Neuronal stem cell (in vitro differentiated cells): ENCODE results near the gene LPGAT1.

Experiments used
- DNase-seq: peaks from one replicate; pipeline ENCODE4 v3.0.0-alpha.2; 2013; ENCODE audit warnings: low spot score
- H2AFZ ChIP-seq: one replicate; pipeline ENCODE4 v1.6.1; 2013; ENCODE audit warnings: mild to moderate bottlenecking, low read length, inconsistent platforms
- H2AK5ac ChIP-seq: 2 replicates; pipeline ENCODE4 v1.6.1; 2013; ENCODE audit warnings: low read depth, mild to moderate bottlenecking, inconsistent platforms, low read length, moderate library complexity, mixed read lengths
- H2BK120ac ChIP-seq: 2 replicates; pipeline ENCODE4 v1.6.1; 2013; ENCODE audit warnings: low read depth, mild to moderate bottlenecking, inconsistent platforms, low read length, moderate library complexity, mixed read lengths
- H2BK12ac ChIP-seq: one replicate; pipeline ENCODE4 v1.6.1; 2013; ENCODE audit warnings: low read length, inconsistent platforms
- H2BK15ac ChIP-seq: 2 replicates; pipeline ENCODE4 v1.6.1; 2013; ENCODE audit warnings: mild to moderate bottlenecking, low read length, inconsistent platforms, mixed read lengths
- H2BK5ac ChIP-seq: one replicate; pipeline ENCODE4 v1.6.1; 2013; ENCODE audit warnings: inconsistent platforms, mild to moderate bottlenecking, low read length, moderate library complexity
- H3K14ac ChIP-seq: one replicate; pipeline ENCODE4 v1.6.1; 2013; ENCODE audit warnings: low read length, inconsistent platforms
- H3K18ac ChIP-seq: 2 replicates; pipeline ENCODE4 v1.6.1; 2013; ENCODE audit warnings: low read length, inconsistent platforms
- H3K23ac ChIP-seq: 2 replicates; pipeline ENCODE4 v1.6.1; 2013; ENCODE audit warnings: low read depth, mild to moderate bottlenecking, mixed read lengths, low read length, inconsistent platforms; ENCODE audit not compliant: poor library complexity
- H3K27ac ChIP-seq: replicated peaks from 3 replicates; pipeline ENCODE4 v1.5.1; 2013; ENCODE audit warnings: low read length, inconsistent platforms
- H3K27me3 ChIP-seq, 3 experiments: 2 replicates each; pipeline ENCODE4 v1.6.1; 2013; ENCODE audit warnings: low read length in 3 of 3, mild to moderate bottlenecking in 2 of 3, inconsistent platforms in 1 of 3, low read depth in 1 of 3, mixed read lengths in 1 of 3, moderate library complexity in 1 of 3; ENCODE audit not compliant: control insufficient read depth in 3 of 3, insufficient read depth in 3 of 3
- H3K36me3 ChIP-seq, 2 donors: replicated peaks in 1 of 2; 2 replicates each; pipeline ENCODE4 v1.6.1; 2013; ENCODE audit warnings: low read length in 2 of 2; ENCODE audit not compliant: control insufficient read depth in 2 of 2, insufficient read depth in 2 of 2
- H3K4ac ChIP-seq: 2 replicates; pipeline ENCODE4 v1.6.1; 2013; ENCODE audit warnings: inconsistent platforms, mild to moderate bottlenecking, low read length, moderate library complexity
- H3K4me1 ChIP-seq, 2 donors: 1 replicate in 1 of 2; 2 replicates in 1 of 2; pipeline ENCODE4 v1.6.1; 2013; ENCODE audit warnings: low read length in 2 of 2, low read depth in 1 of 2; ENCODE audit not compliant: control insufficient read depth in 2 of 2, insufficient read depth in 1 of 2
- H3K4me2 ChIP-seq: one replicate; pipeline ENCODE4 v1.6.1; 2013; ENCODE audit warnings: mild to moderate bottlenecking, low read length, inconsistent platforms; ENCODE audit not compliant: insufficient read depth, poor library complexity, severe bottlenecking
- H3K4me3 ChIP-seq, 2 donors: 2 replicates each; pipeline ENCODE4 v1.5.1; 2013; ENCODE audit warnings: low read length in 2 of 2, mild to moderate bottlenecking in 2 of 2, inconsistent platforms in 1 of 2, moderate library complexity in 1 of 2
- H3K79me1 ChIP-seq: one replicate; pipeline ENCODE4 v1.6.1; 2013; ENCODE audit warnings: low read depth, mild to moderate bottlenecking, inconsistent platforms, low read length, moderate library complexity
- H3K9ac ChIP-seq: one replicate; pipeline ENCODE4 v1.6.1; 2013; ENCODE audit warnings: mild to moderate bottlenecking, low read depth, low read length, inconsistent platforms; ENCODE audit not compliant: poor library complexity
- H3K9me3 ChIP-seq, 2 donors: replicated peaks in 1 of 2; 2 replicates each; pipeline versions ENCODE3 to v1.6.1; 2013; ENCODE audit warnings: low read length in 2 of 2, mild to moderate bottlenecking in 2 of 2, inconsistent platforms in 1 of 2, low read depth in 1 of 2, mixed read lengths in 1 of 2, moderate library complexity in 1 of 2; ENCODE audit not compliant: control insufficient read depth in 2 of 2, insufficient read depth in 1 of 2
- H4K8ac ChIP-seq: one replicate; pipeline ENCODE4 v1.6.1; 2013; ENCODE audit warnings: low read depth, mild to moderate bottlenecking, inconsistent platforms, low read length, moderate library complexity
- H4K91ac ChIP-seq: one replicate; pipeline ENCODE4 v1.6.1; 2013; ENCODE audit warnings: low read length, low read depth, mild to moderate bottlenecking, inconsistent platforms; ENCODE audit not compliant: poor library complexity
- WGBS, 2 donors: extraction: QIAGEN DNeasy Blood & Tissue Kit; methylation state at CpG; one replicate each; pipeline ENCODE4 v1.1.7; 2013; ENCODE audit warnings: missing lambda C conversion rate in 2 of 2, mixed read lengths in 1 of 2; ENCODE audit not compliant: insufficient read length in 2 of 2, insufficient replicate concordance in 1 of 2; ENCODE audit errors: extremely low coverage in 2 of 2; 5-methylcytosine and 5-hydroxymethylcytosine counted together

The LPGAT1 gene

GRCh38 chr1:211732293-211732980, 98.1 kb downstream of the LPGAT1 start:
- Histone ChIP-seq H3K4me2 (no peak overlapping the region), H3K18ac (no peak overlapping the region), H4K91ac (no peak overlapping the region), H2AFZ (no peak overlapping the region), H2BK120ac (no peak overlapping the region), H4K8ac (no peak overlapping the region), H3K27ac (no peak overlapping the region), H3K4me3 (no peak overlapping the region), H3K27me3 (peaks cover 0 to 21% (median 0%) of the 10 kb centered on the region in 3 experiments), H3K36me3 (no peaks in the 10 kb centered on the region), H2AK5ac (no peak overlapping the region), H3K4me1 (peaks cover 13 to 23% of the 10 kb centered on the region in 2 donors), H3K4ac (no peak overlapping the region), H3K9me3 (no peaks in the 10 kb centered on the region), H3K79me1 (no peaks in the 10 kb centered on the region), H3K14ac (no peak overlapping the region), H3K9ac (no peak overlapping the region), H2BK15ac (no peak overlapping the region), H2BK12ac (no peak overlapping the region), H2BK5ac (no peak overlapping the region), H3K23ac (no peak overlapping the region)
- no peak for DNase-seq
- WGBS, 2 donors, result no CpG with 5 or more reads among the region's 4 CpGs

- no peak overlapping the region for H3K27ac ChIP-seq
- H3K4me2 ChIP-seq, result no peak overlapping the region
- no peak overlapping the region for H2BK15ac ChIP-seq
- peaks cover 9 to 18% of the 10 kb centered on the region in 2 donors for H3K4me1 ChIP-seq
- no peak overlapping the region for H3K9ac ChIP-seq
- no peak overlapping the region for H2BK120ac ChIP-seq
- H4K8ac ChIP-seq, result no peak overlapping the region
- H3K4me3 ChIP-seq, result no peak overlapping the region
- H3K4ac ChIP-seq, result no peak overlapping the region
- H4K91ac ChIP-seq, result no peak overlapping the region
- no peaks in the 10 kb centered on the region for H3K79me1 ChIP-seq
- DNase-seq, result no peak
- no peaks in the 10 kb centered on the region for H3K36me3 ChIP-seq
- no CpG with 5 or more reads among the region's 5 CpGs for WGBS, 2 donors
- no peak overlapping the region for H2AFZ ChIP-seq
- H3K27me3 ChIP-seq, result peaks cover 0 to 21% (median 0%) of the 10 kb centered on the region in 3 experiments
- H2AK5ac ChIP-seq, result no peak overlapping the region
- H2BK5ac ChIP-seq, result no peak overlapping the region
- no peak overlapping the region for H3K18ac ChIP-seq
- no peak overlapping the region for H3K23ac ChIP-seq
- no peak overlapping the region for H3K14ac ChIP-seq
- no peaks in the 10 kb centered on the region for H3K9me3 ChIP-seq
- H2BK12ac ChIP-seq, result no peak overlapping the region
These were observed 98.9 kb downstream of the LPGAT1 start for GRCh38 chr1:211731456-211732292.

GRCh38 chr1:211730347-211730746, 100.2 kb downstream of the LPGAT1 start:
- Histone ChIP-seq H3K27ac (no peak overlapping the region), H2BK120ac (no peak overlapping the region), H2BK15ac (no peak overlapping the region), H3K18ac (peak overlapping the region; percentile 13), H3K4me3 (no peak overlapping the region), H3K27me3 (peaks cover 0 to 21% (median 0%) of the 10 kb centered on the region in 3 experiments), H2AK5ac (no peak overlapping the region), H4K8ac (no peak overlapping the region), H3K14ac (no peak overlapping the region), H3K4me2 (no peak overlapping the region), H3K79me1 (no peaks in the 10 kb centered on the region), H3K4ac (no peak overlapping the region), H3K4me1 (peaks cover 4 to 10% of the 10 kb centered on the region in 2 donors), H3K9ac (no peak overlapping the region), H3K23ac (no peak overlapping the region), H2BK5ac (no peak overlapping the region), H3K9me3 (no peaks in the 10 kb centered on the region), H2AFZ (no peak overlapping the region), H2BK12ac (no peak overlapping the region), H4K91ac (no peak overlapping the region), H3K36me3 (no peaks in the 10 kb centered on the region)
- no CpG with 5 or more reads among the region's 4 CpGs for WGBS, 2 donors
- no peak for DNase-seq

- no peak overlapping the region for H4K91ac ChIP-seq
- no peak overlapping the region for H2BK15ac ChIP-seq
- no peak overlapping the region for H3K4me3 ChIP-seq
- no peak overlapping the region for H3K4ac ChIP-seq
- no peak overlapping the region for H2AFZ ChIP-seq
- no peak for DNase-seq
- WGBS, 2 donors, result no CpG with 5 or more reads among the region's 7 CpGs
- no peak overlapping the region for H2AK5ac ChIP-seq
- no peak overlapping the region for H3K23ac ChIP-seq
- H4K8ac ChIP-seq, result no peak overlapping the region
- H3K9me3 ChIP-seq, result no peaks in the 10 kb centered on the region
- H2BK12ac ChIP-seq, result no peak overlapping the region
- peaks cover 0 to 11% of the 10 kb centered on the region in 2 donors for H3K4me1 ChIP-seq
- H3K27ac ChIP-seq, result no peak overlapping the region
- H3K18ac ChIP-seq, result no peak overlapping the region
- peaks cover 0 to 21% (median 0%) of the 10 kb centered on the region in 3 experiments for H3K27me3 ChIP-seq
- no peaks in the 10 kb centered on the region for H3K79me1 ChIP-seq
- no peak overlapping the region for H2BK5ac ChIP-seq
- no peak overlapping the region for H3K9ac ChIP-seq
- H3K14ac ChIP-seq, result no peak overlapping the region
- no peaks in the 10 kb centered on the region for H3K36me3 ChIP-seq
- no peak overlapping the region for H2BK120ac ChIP-seq
- H3K4me2 ChIP-seq, result no peak overlapping the region
These were observed 101.3 kb downstream of the LPGAT1 start for GRCh38 chr1:211729238-211729637.
